Activated CD4-positive, alpha-beta T cell treated with anti-CD3 and anti-CD28 coated beads, Interleukin-2, Interleukin-4, amounts not matched to agents 100 ng/mL and 50 ng/mL, durations not matched to agents 16 hours and 8 hours (primary cell): ENCODE measurements around the gene NDUFB6.

Experiments used
- DNase-seq: peaks from one replicate; pipeline ENCODE4 v3.0.0-alpha.2; 2020; ENCODE audit warnings: low spot score

Gene NDUFB6

GRCh38 chr9:32518276-32518675 is 54.7 kb downstream of the NDUFB6 start:
- DNase-seq: no peak

GRCh38 chr9:32516241-32516640 is 56.7 kb downstream of the NDUFB6 start:
- no peak for DNase-seq

GRCh38 chr9:32508728-32509127 is 64.2 kb downstream of the NDUFB6 start:
- no peak for DNase-seq

- no peak for DNase-seq
Observed at GRCh38 chr9:32503008-32503407, 70.0 kb downstream of the NDUFB6 start.
